A549 (cell line): Measurements from ENCODE around the gene CCDC57. TPM values are rescaled to one million over a fixed set of nuclear protein-coding genes. Genes with fewer than 3 reads are reported as not detected.

Source experiments
- ATAC-seq, 2 experiments: fragments of 200-7000 bp in 1 of 2; fragments of >200 bp in 1 of 2; cut with Nextera tagmentation in 1 of 2; cut with Tn5 transposase in 1 of 2; 3 replicates each; pipeline versions ENCODE4 v1.8.0 to v1.9.1; 2018 to 2020; ENCODE audit warnings: mild to moderate bottlenecking in 1 of 2, moderate library complexity in 1 of 2
- CTCF ChIA-PET: fragments of 300-600 bp; sonication (Branson Sonifier 250); formaldehyde crosslinking; extraction: SDS; loops from one replicate; lab custom pipeline; 2021; ENCODE audit warnings: antibody characterized with exemption, inconsistent platforms; lab: Yijun Ruan, JAX
- POLR2A ChIA-PET: fragments of 350-600 bp; formaldehyde crosslinking; extraction: SDS; loops from one replicate; lab custom pipeline; 2021; ENCODE audit warnings: antibody characterized with exemption, inconsistent platforms; lab: Yijun Ruan, JAX
- DNase-seq, 2 experiments: peaks; one replicate each; pipeline versions ENCODE4 v3.0.0 to v3.0.0-alpha.2; 2011 to 2016; ENCODE audit warnings: low read depth in 1 of 2, low spot score in 1 of 2
- FAIRE-seq: peaks from 2 replicates; lab custom pipeline; 2011; peaks lifted over from hg19 to GRCh38; lab: Jason Lieb, UNC
- H3K27ac ChIP-seq, 2 experiments: fragments of >200 bp; sonication (Bioruptor Twin); formaldehyde crosslinking; 3 replicates each; pipeline ENCODE4 v1.5.1; 2016 to 2017
- H3K4me1 ChIP-seq: fragments of >200 bp; sonication (Bioruptor Twin); formaldehyde crosslinking; 3 replicates; pipeline ENCODE4 v1.6.1; 2016
- H3K4me2 ChIP-seq: fragments of >200 bp; sonication (Bioruptor Twin); formaldehyde crosslinking; 3 replicates; pipeline ENCODE4 v1.6.1; 2016
- H3K4me3 ChIP-seq: fragments of >200 bp; sonication (Bioruptor Twin); formaldehyde crosslinking; 3 replicates; pipeline ENCODE4 v1.5.1; 2016
- H3K9me3 ChIP-seq: fragments of >200 bp; sonication (Bioruptor Twin); formaldehyde crosslinking; 3 replicates; pipeline ENCODE4 v1.6.1; 2016
- BHLHE40 ChIP-seq: IDR thresholded peaks from 2 replicates; pipeline ENCODE4 v1.6.1; 2012; ENCODE audit warnings: low read depth, low read length, inconsistent platforms
- CEBPB ChIP-seq, 2 experiments: fragments of >200 bp in 1 of 2; sonication (Bioruptor Twin) in 1 of 2; formaldehyde crosslinking in 1 of 2; IDR thresholded peaks; 2 replicates each; pipeline ENCODE4 v1.6.1; 2012 to 2016
- CHD4 ChIP-seq: fragments of 200-600 bp; sonication (generic); IDR thresholded peaks from 2 replicates; pipeline ENCODE4 v1.6.1; 2016; ENCODE audit warnings: antibody characterized with exemption, mild to moderate bottlenecking, borderline replicate concordance
- EHMT2 ChIP-seq: fragments of 200-600 bp; sonication (generic); IDR thresholded peaks from 2 replicates; pipeline ENCODE4 v1.6.1; 2016; ENCODE audit warnings: antibody characterized with exemption, low read depth, mild to moderate bottlenecking, moderate library complexity
- ESRRA ChIP-seq: fragments of 150-350 bp; IDR thresholded peaks from 2 replicates; pipeline ENCODE4 v1.6.1; 2014; ENCODE audit warnings: mild to moderate bottlenecking, low read length, borderline replicate concordance
- FOSL2 ChIP-seq, 2 experiments: fragments of 450-650 bp in 1 of 2; fragments of >200 bp in 1 of 2; sonication (Bioruptor Twin) in 1 of 2; formaldehyde crosslinking; IDR thresholded peaks; 2 replicates each; pipeline versions ENCODE4 v1.5.0 to v1.6.1; 2016 to 2020; ENCODE audit warnings: mild to moderate bottlenecking in 1 of 2, moderate library complexity in 1 of 2
- JUNB ChIP-seq: fragments of >200 bp; sonication (Bioruptor Twin); formaldehyde crosslinking; IDR thresholded peaks from 2 replicates; pipeline ENCODE4 v1.6.1; 2016
- MAFK ChIP-seq: fragments of 450-650 bp; IDR thresholded peaks from 2 replicates; pipeline ENCODE4 v1.6.1; 2014; ENCODE audit not compliant: partially characterized antibody
- POLR2A ChIP-seq: IDR thresholded peaks from 2 replicates; pipeline ENCODE4 v1.6.1; 2012; ENCODE audit warnings: mild to moderate bottlenecking, low read length
- POLR2AphosphoS2 ChIP-seq: conservative IDR thresholded peaks from 2 replicates; pipeline ENCODE4 v1.6.1; 2012; ENCODE audit warnings: low read length, improper control_type of control experiment, inconsistent platforms
- RNF2 ChIP-seq: fragments of 200-600 bp; sonication (generic); IDR thresholded peaks from 2 replicates; pipeline ENCODE4 v1.6.1; 2016; ENCODE audit warnings: low read depth, mild to moderate bottlenecking, antibody characterized with exemption, moderate library complexity, borderline replicate concordance
- SREBF2 ChIP-seq: fragments of 450-650 bp; IDR thresholded peaks from 2 replicates; pipeline ENCODE4 v1.6.1; 2014; ENCODE audit warnings: mild to moderate bottlenecking, moderate library complexity
- TP53 ChIP-seq: fragments of 250-450 bp; sonication (Bioruptor Pico); IDR thresholded peaks from 2 replicates; pipeline ENCODE4 v1.5.0; 2021; ENCODE audit warnings: mild to moderate bottlenecking, moderate library complexity
- ZFP36 ChIP-seq: fragments of 450-650 bp; IDR thresholded peaks from 2 replicates; pipeline ENCODE4 v1.6.1; 2014; ENCODE audit warnings: borderline replicate concordance; ENCODE audit not compliant: partially characterized antibody
- ZNF302 ChIP-seq: fragments of 250-450 bp; sonication (Bioruptor Pico); IDR thresholded peaks from 2 replicates; pipeline ENCODE4 v1.9.0; 2021; ENCODE audit warnings: inconsistent platforms, mild to moderate bottlenecking, moderate library complexity
- WGBS: methylation state at CpG from one replicate; pipeline ENCODE4 v1.1.6; 2017; ENCODE audit errors: missing lambda C conversion rate; 5-methylcytosine and 5-hydroxymethylcytosine counted together
- polyA plus RNA-seq, 4 experiments: library from polyadenylated mRNA; depleted of rRNA in 3 of 4; stranded (reverse); fragments of >200 nt; fragmentation: RNase III in 1 of 4; extraction: RNeasy Plus Mini Kit Qiagen cat#74134 plus additional on column Dnase treatment in 1 of 4; gene quantifications; 2 replicates in 3 of 4; 3 replicates in 1 of 4; pipeline ENCODE4 v1.2.3, GENCODE V29; 2011 to 2017
- TF ChIP-seq, protein P1 (sequence below): fragments of 250-450 bp; sonication (Bioruptor Pico); IDR thresholded peaks from 2 replicates; pipeline ENCODE4 v1.5.0; 2020; ENCODE audit warnings: low read depth, mild to moderate bottlenecking, moderate library complexity
- TF ChIP-seq, protein P2 (sequence below): fragments of 200-600 bp; sonication (generic); IDR thresholded peaks from 2 replicates; pipeline ENCODE4 v1.6.1; 2016; ENCODE audit warnings: antibody characterized with exemption, mild to moderate bottlenecking, moderate library complexity
- TF ChIP-seq, protein P3 (sequence below): IDR thresholded peaks from 2 replicates; pipeline ENCODE4 v1.6.1; 2012
- TF ChIP-seq, protein P4 (sequence below): fragments of 450-650 bp; IDR thresholded peaks from 2 replicates; pipeline ENCODE4 v1.6.1; 2014; ENCODE audit warnings: antibody characterized with exemption

Gene CCDC57
- polyA plus RNA-seq, 2 of the 4 experiments (the other 2 are of a cell fraction), result 18.2 to 18.5 TPM

DNA sequence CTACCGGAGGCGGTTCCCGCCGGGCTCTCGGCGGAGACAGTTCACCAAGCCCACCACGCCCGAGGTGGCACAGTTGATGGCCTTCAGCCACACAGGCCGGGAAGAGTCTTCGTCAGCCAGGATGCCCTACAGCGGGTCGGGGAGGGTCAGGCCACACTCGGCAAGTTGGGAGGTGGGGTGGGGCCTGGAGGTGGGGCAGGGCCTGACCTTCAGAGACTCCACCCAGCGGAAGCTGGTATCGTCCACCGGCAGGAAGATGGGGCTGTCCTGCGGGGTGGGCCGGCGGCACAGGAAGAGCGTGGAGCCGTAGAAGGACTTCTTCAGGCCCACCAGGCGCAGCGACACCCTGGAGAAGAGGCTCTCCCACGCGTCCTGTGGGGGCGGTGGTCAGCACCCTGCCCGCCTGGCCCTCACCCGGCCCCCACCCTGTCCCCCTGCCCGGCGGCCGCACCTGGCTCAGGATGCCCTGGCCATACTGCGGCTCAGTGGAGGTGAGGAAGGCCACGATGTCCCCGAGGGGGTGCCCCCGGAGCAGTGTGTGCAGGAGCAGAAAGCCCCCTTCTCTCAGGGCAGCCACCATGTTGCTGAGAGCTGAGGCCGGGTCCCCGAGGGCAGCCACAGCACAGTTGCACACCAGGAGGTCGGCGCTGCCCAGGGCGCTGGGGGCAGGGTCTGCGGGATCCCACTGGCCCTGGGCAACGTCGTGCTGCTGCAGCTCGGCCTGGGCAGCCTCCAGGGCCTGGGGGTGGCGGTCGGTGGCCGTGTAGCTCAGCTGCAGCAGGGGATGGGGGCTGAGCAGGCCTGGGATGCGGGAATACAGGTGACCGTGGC, 127.4 kb downstream of the CCDC57 start (continued):
- no peak for TF ChIP-seq SREBF2
- TF ChIP-seq, protein P1, sequence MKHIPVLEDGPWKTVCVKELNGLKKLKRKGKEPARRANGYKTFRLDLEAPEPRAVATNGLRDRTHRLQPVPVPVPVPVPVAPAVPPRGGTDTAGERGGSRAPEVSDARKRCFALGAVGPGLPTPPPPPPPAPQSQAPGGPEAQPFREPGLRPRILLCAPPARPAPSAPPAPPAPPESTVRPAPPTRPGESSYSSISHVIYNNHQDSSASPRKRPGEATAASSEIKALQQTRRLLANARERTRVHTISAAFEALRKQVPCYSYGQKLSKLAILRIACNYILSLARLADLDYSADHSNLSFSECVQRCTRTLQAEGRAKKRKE (CRISPR knock-in tag), result no peak
- TF ChIP-seq, all 56 proteins: peak for 0

DNA sequence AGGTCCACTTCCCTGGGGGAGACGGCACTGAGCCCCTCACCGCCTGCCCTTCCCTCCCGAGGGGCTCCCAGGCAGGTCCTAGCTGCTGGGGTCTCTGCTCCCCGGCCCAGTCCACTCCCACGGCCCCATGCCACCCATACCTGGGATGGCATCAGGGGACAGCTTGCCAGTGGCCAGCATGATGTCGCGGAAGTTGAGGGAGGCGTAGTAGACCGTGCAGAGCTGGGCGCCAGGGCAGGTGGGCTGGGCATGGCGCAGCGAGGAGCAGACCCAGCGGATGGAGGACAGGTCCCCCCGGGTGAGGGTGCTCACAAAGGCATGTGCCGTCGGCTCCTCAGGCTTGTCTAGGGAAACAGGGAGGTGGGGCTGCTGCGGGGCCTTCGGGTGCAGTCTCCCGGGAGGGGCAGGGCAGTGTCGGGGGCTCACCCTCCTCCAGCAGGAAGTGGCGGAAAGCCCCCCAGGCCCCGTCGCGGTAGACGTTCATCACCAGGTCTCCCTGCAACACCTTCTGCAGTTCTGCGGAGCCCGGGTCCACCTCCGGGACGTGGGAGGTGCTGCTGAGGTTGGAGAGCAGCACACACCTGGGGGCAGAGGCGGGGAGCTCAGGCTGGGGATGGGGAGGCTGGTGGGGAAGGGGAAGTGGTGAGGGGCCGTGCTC, 128.1 kb downstream of the CCDC57 start:
- no peaks in the 10 kb centered on the region for H3K4me1 ChIP-seq
- H3K9me3 ChIP-seq, result no peaks in the 10 kb centered on the region
- DNase-seq (no peak), FAIRE-seq (no peak), ATAC-seq (no peak)
- ChIA-PET POLR2A (interaction anchor here (1.4 kb wide), 1 partner anchor 14 kb away, joined by 6 read pairs; the partner anchor contains the start of gene FASN), CTCF (interaction anchor here (0.7 to 1.0 kb wide), 2 partner anchors 54 to 56 kb away, joined by 3 to 4 read pairs; no protein-coding TSS in a partner anchor)
- H3K4me2 ChIP-seq, result no peak overlapping the region
- 94% methylated on average over 26 of the region's 31 CpGs for WGBS
- no peak overlapping the region for H3K4me3 ChIP-seq
- no peak for TF ChIP-seq POLR2A
- TF ChIP-seq CEBPB (IDR thresholded peaks at IDR 0.05), result no peak
- TF ChIP-seq, protein P2, sequence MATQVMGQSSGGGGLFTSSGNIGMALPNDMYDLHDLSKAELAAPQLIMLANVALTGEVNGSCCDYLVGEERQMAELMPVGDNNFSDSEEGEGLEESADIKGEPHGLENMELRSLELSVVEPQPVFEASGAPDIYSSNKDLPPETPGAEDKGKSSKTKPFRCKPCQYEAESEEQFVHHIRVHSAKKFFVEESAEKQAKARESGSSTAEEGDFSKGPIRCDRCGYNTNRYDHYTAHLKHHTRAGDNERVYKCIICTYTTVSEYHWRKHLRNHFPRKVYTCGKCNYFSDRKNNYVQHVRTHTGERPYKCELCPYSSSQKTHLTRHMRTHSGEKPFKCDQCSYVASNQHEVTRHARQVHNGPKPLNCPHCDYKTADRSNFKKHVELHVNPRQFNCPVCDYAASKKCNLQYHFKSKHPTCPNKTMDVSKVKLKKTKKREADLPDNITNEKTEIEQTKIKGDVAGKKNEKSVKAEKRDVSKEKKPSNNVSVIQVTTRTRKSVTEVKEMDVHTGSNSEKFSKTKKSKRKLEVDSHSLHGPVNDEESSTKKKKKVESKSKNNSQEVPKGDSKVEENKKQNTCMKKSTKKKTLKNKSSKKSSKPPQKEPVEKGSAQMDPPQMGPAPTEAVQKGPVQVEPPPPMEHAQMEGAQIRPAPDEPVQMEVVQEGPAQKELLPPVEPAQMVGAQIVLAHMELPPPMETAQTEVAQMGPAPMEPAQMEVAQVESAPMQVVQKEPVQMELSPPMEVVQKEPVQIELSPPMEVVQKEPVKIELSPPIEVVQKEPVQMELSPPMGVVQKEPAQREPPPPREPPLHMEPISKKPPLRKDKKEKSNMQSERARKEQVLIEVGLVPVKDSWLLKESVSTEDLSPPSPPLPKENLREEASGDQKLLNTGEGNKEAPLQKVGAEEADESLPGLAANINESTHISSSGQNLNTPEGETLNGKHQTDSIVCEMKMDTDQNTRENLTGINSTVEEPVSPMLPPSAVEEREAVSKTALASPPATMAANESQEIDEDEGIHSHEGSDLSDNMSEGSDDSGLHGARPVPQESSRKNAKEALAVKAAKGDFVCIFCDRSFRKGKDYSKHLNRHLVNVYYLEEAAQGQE, result no peak
- no peak for TF ChIP-seq ESRRA
- TF ChIP-seq BHLHE40, result no peak
- TF ChIP-seq, protein P3, sequence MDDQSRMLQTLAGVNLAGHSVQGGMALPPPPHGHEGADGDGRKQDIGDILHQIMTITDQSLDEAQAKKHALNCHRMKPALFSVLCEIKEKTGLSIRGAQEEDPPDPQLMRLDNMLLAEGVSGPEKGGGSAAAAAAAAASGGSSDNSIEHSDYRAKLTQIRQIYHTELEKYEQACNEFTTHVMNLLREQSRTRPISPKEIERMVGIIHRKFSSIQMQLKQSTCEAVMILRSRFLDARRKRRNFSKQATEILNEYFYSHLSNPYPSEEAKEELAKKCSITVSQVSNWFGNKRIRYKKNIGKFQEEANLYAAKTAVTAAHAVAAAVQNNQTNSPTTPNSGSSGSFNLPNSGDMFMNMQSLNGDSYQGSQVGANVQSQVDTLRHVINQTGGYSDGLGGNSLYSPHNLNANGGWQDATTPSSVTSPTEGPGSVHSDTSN, result no peak
- TF ChIP-seq FOSL2 (IDR thresholded peaks at IDR 0.05), result no peak
- no peak for TF ChIP-seq FOSL2 (CRISPR knock-in tag; IDR thresholded peaks at IDR 0.05)
- no peak for TF ChIP-seq CHD4
- no peak for TF ChIP-seq POLR2AphosphoS2
- TF ChIP-seq, protein P4, sequence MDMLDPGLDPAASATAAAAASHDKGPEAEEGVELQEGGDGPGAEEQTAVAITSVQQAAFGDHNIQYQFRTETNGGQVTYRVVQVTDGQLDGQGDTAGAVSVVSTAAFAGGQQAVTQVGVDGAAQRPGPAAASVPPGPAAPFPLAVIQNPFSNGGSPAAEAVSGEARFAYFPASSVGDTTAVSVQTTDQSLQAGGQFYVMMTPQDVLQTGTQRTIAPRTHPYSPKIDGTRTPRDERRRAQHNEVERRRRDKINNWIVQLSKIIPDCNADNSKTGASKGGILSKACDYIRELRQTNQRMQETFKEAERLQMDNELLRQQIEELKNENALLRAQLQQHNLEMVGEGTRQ, result no peak
- no peak for TF ChIP-seq ZNF302
- TF ChIP-seq TP53 (CRISPR knock-in tag), result no peak
- no peak for TF ChIP-seq ZFP36
- TF ChIP-seq RNF2, result no peak
- TF ChIP-seq JUNB, result no peak
- TF ChIP-seq MAFK, result no peak
- no peak for TF ChIP-seq EHMT2
- H3K27ac ChIP-seq, result no peak overlapping the region
